GM18873 (cell line): ENCODE results near the gene ELMOD2.
"Not testable (repeated sequence)": the region's sequence is repeated elsewhere in the genome, so short reads cannot be mapped to it uniquely, and the experiment has no call there.

ENCODE experiments used
- ATAC-seq: cut with Tn5 transposase; IDR thresholded peaks from one replicate; pipeline ENCODE4 v1.9.1; 2021; ENCODE audit warnings: mild to moderate bottlenecking, moderate library complexity, moderate number of reproducible peaks; ENCODE audit not compliant: unreplicated experiment, low FRiP score

ELMOD2 gene, protein sequence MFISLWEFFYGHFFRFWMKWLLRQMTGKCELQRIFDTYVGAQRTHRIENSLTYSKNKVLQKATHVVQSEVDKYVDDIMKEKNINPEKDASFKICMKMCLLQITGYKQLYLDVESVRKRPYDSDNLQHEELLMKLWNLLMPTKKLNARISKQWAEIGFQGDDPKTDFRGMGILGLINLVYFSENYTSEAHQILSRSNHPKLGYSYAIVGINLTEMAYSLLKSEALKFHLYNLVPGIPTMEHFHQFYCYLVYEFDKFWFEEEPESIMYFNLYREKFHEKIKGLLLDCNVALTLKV

GRCh38 chr4:140523857-140524742, at the start of gene ELMOD2:
Gene ELMOD2 (plus strand): TSS chr4:140524168. CDS start chr4:140525429, 1,261 bp downstream.
- ATAC-seq, result peak; percentile 100

DNA sequence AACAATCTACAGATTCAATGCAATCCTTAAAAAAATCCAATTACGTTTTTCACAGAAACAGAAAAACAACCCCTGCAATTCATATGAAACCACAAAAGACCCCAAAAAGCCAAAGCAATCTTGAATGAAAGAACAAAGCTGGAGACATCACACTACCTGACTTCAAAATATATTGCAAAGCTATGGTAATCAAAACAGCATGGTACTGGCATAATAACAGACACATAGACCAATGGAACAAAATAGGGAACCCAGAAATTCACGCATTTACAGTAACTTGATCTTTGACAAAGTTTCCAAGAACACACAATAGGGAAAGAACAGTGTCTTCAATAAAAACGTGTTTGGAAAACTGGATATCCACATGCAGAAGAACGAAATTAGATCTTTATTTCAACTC, 40.5 kb upstream of the ELMOD2 start:
- no peak for ATAC-seq

- ATAC-seq, result no peak
Observed at GRCh38 chr4:140485939-140486338, 38.0 kb upstream of the ELMOD2 start.

- ATAC-seq, result no peak
Observed at GRCh38 chr4:140497405-140497746, 26.6 kb upstream of the ELMOD2 start.

- no peak for ATAC-seq
Observed at GRCh38 chr4:140497747-140498636, 26.0 kb upstream of the ELMOD2 start, which contains the start of gene MGAT4D. Gene MGAT4D (minus strand): TSS chr4:140498293. CDS start chr4:140498222, 71 bp downstream.

DNA sequence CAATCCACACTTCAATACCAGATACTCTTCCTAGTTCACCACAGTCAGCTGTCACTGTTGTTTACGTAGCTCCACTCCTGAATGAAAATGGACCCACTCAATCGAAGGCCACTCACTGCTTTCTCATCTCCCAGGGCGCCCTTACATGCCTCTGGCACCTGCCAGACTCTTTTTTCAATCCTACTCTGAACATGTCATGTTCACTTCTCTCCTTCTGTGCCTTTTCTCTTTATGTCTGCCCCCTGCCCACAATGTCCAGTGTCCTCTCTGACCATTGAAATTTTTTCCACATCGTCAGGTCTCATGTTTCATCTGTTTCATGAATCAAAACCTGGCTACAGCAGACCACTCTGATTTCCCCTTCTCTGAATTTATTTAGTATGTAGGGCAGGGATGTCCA, 24.6 kb upstream of the ELMOD2 start:
- ATAC-seq, result no peak

- ATAC-seq, result no peak
Observed at GRCh38 chr4:140504261-140504660, 19.7 kb upstream of the ELMOD2 start.

DNA sequence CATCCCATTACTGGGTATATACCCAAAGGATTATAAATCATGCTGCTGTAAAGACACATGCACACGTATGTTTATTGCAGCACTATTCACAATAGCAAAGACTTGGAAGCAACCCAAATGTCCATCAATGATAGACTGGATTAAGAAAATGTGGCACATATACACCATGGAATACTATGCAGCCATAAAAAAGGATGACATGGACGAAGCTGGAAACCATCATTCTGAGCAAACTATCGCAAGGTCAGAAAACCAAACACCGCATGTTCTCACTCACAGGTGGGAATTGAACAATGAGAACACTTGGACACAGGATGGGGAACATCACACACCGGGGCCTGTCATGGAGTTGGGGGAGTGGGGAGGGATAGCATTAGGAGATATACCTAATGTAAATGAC, 10.2 kb upstream of the ELMOD2 start:
- not testable (repeated sequence) for ATAC-seq

- no peak for ATAC-seq
Observed at GRCh38 chr4:140515423-140515822, 8.5 kb upstream of the ELMOD2 start.

DNA sequence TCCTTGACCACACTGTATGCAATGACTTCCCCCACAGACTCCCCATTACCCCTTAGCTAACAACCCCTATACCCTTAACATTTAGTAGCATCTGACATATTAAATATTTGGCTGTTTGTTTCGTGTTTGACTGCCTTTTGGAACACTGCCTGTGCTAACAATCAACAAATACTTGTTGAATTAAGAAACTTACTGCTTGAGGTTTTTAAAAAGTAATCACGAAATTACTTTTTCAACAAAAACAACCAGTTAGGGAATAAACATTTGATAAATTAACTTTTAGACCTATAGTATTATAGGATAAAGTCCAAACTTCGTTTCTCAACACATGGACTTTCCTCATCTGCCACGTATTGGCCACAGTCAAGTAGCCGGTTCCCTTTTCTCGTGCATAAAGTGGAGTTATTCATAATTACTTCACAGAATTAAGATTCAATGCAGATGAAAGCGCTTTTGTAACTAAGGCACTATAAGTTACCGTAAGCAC, 555 bp upstream of the ELMOD2 start:
- ATAC-seq, result no peak

GRCh38 chr4:140529434-140529833, 5.5 kb downstream of the ELMOD2 start:
- ATAC-seq, result no peak

- ATAC-seq, result no peak
Observed at GRCh38 chr4:140533951-140534480, 10.0 kb downstream of the ELMOD2 start.

DNA sequence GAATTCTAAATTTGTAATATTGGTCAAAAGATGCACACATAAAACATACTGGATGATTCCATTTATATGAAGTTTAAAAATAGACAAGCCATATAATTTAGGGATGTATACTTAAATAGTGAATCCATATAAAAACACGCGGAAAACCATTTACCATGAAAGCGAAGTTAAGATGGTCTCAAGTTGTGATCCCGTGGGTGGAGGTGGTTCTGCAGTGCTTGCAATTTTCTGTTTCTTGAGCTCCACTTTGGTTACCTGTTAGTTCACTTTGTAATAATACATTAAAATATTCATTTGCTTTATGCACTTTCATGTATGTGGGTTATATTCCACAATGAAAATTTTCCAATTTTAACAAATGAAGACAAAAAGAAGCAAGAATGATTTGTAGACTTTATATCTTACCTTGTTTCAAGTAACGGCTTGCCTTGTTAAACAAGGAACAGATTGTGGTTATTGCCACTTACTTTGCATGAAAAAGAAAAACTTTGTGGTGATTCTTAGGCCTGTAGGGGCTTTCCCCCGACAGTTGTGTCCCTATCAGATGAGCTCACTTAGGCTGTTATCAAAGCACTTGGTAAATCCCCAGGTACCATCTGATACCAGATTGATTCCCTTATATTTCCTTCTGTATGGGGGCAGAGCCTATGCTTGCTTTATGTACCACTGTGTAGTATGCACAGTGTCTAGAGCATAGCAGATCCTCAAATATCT, 32.6 kb downstream of the ELMOD2 start:
- peak; percentile 100 for ATAC-seq

DNA sequence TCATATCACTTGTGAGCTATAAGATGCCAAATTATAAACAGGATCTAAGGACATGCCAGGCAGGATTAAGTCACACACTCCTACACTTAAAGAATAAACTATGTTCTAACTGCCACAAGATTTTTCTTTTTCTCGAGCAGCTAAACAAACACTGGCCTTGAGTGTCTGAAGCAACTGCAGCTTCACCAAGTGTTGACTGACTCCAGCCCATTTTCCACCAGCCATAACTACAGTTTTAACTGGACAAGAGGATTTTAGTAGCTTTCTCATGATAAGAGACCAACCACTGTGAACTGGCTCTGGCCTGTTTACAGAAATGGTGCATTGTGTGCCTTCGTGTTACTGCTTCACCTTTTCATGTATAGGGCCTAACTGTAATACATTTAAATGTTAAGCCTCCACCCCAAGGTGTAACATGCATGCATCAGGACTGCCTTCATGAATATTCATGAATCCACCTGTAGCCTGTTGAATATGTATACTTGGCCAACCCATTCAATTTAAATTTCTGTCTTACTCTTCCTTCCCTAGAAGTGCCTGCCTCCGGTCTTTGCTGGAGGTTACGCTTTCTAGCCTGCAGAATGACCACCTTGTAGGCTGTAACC, 34.0 kb downstream of the ELMOD2 start:
- no peak for ATAC-seq

GRCh38 chr4:140559696-140560095, 35.7 kb downstream of the ELMOD2 start:
- ATAC-seq, result no peak

DNA sequence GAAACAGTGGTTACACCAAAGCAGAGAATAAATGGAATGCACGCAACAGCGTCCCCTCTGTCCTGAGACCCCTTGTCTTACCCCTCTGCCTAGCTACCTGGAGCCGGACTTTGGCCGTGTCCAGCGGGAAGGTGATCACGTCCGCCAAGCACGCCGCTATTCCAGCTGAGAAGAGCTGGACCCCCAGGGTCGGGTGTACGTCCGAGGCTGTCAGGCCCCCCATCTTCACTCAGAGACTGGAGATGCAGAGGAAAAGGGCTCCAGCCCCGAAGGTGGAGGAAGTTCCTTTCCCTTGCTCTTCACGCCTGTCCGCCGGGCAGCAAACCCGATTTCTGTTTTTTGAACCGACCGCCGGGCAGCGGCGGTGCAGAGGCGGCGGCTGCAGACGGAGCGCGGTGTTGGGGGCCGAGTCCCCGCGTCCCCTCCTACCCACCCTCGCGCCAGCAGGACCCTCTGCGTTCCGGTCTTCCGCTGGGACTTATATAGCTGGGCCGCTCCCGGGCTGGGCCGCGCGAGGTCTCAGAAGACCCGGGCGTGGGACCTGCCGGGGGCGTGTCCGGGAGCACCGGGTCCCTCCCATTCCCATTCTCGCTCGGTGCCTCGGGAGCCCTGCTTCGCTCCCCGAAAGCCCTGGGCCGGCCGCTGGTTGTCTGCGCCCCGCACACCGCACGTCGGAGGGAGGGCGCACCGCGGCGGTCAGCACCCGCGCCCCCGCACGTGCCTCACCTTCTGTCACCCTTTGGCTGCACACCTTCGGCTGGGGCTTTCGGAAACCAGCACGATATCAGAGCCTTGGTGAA, 44.7 kb downstream of the ELMOD2 start, which contains the start of gene UCP1:
Gene UCP1 (minus strand): TSS at position 455 of the 800 bp plus-strand sequence. CDS start 232 bp downstream, at position 223.
- ATAC-seq, result no peak

DNA sequence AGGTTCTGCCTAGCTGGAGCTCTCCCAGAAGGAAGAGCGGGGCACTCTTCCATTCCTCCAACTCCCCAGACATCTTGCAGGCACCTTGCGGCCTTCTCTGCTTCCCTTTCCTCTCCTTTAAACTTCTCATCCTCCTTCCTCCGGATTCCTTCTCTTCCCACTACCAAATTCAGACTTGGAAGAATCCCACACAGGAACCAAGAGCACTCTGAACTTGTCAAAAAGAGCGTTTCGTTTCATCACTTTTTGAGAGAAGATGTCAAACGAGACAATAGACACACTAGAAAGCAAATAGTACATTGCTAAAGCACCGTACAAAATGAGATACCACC, 45.3 kb downstream of the ELMOD2 start:
- no peak for ATAC-seq

- ATAC-seq, result no peak
Observed at GRCh38 chr4:140571620-140572019, 47.7 kb downstream of the ELMOD2 start.
